ENCODE results near the gene MAN1C1. TPM values are rescaled to one million over a fixed set of nuclear protein-coding genes. Genes with fewer than 3 reads are reported as not detected.

The MAN1C1 gene
- total RNA-seq, 2 experiments from 2014 or later = 3.7 to 4.4 TPM

- CTCF ChIA-PET = interaction anchor here (1.1 to 1.5 kb wide), 3 partner anchors 20 to 102 kb away, joined by 3 read pairs; no protein-coding TSS in a partner anchor
- H3K36me3 Mint-ChIP-seq (ENCODE audit: low read depth) = peaks cover 3% of the 10 kb centered on the region
- H3K27ac Mint-ChIP-seq = no peak overlapping the region
- no peak for TF ChIP-seq CTCF (IDR thresholded peaks at IDR 0.05)
- no peak for DNase-seq
- peaks cover 19% of the 10 kb centered on the region for H3K4me1 Mint-ChIP-seq (ENCODE audit: low read depth)
- H3K4me3 Mint-ChIP-seq = no peak overlapping the region
- POLR2A ChIA-PET = interaction anchor here (1.4 to 1.6 kb wide), 2 partner anchors 14 to 33 kb away, joined by 4 to 5 read pairs; no protein-coding TSS in a partner anchor
- intact Hi-C loops (cut with micrococcal nuclease) = no loop called here
- no peaks in the 10 kb centered on the region for H3K9me3 Mint-ChIP-seq
- H3K27me3 Mint-ChIP-seq = no peaks in the 10 kb centered on the region
- ATAC-seq = no peak
These were observed 35.5 kb downstream of the MAN1C1 start for GRCh38 chr1:25651824-25652741.

GRCh38 chr1:25653558-25653957, 37.0 kb downstream of the MAN1C1 start:
- Mint-ChIP-seq H3K9me3 (no peaks in the 10 kb centered on the region), H3K4me1 (ENCODE audit: low read depth) (peaks cover 26% of the 10 kb centered on the region), H3K36me3 (ENCODE audit: low read depth) (peaks cover 3% of the 10 kb centered on the region), H3K27me3 (no peaks in the 10 kb centered on the region), H3K4me3 (no peak overlapping the region), H3K27ac (no peak overlapping the region)
- ChIA-PET POLR2A (interaction anchor here (0.8 kb wide), 1 partner anchor 1130 kb away, joined by 3 read pairs; no protein-coding TSS in a partner anchor), CTCF (interaction anchor here (1.2 kb wide), 1 partner anchor 19 kb away, joined by 3 read pairs; no protein-coding TSS in a partner anchor)
- TF ChIP-seq CTCF (IDR thresholded peaks at IDR 0.05) = no peak
- DNase-seq = no peak
- intact Hi-C loops (cut with micrococcal nuclease) = no loop called here
- no peak for ATAC-seq

- no peaks in the 10 kb centered on the region for H3K9me3 Mint-ChIP-seq
- ChIA-PET CTCF (no interaction called here), POLR2A (no interaction called here)
- DNase-seq = no peak
- intact Hi-C loops (cut with micrococcal nuclease) = no loop called here
- H3K36me3 Mint-ChIP-seq (ENCODE audit: low read depth) = peaks cover 3% of the 10 kb centered on the region
- no peaks in the 10 kb centered on the region for H3K27me3 Mint-ChIP-seq
- H3K4me3 Mint-ChIP-seq = no peak overlapping the region
- TF ChIP-seq CTCF (IDR thresholded peaks at IDR 0.05) = no peak
- H3K27ac Mint-ChIP-seq = no peak overlapping the region
- ATAC-seq = no peak
- H3K4me1 Mint-ChIP-seq (ENCODE audit: low read depth) = peaks cover 23% of the 10 kb centered on the region
These were observed 37.6 kb downstream of the MAN1C1 start for GRCh38 chr1:25654109-25654660.

GRCh38 chr1:25657121-25657882, 40.7 kb downstream of the MAN1C1 start:
- intact Hi-C loops (cut with micrococcal nuclease) = no loop called here
- no peak for TF ChIP-seq CTCF (IDR thresholded peaks at IDR 0.05)
- Mint-ChIP-seq H3K27ac (no peak overlapping the region), H3K4me3 (no peak overlapping the region), H3K9me3 (no peaks in the 10 kb centered on the region), H3K4me1 (ENCODE audit: low read depth) (peaks cover 32% of the 10 kb centered on the region), H3K36me3 (ENCODE audit: low read depth) (peaks cover 3% of the 10 kb centered on the region), H3K27me3 (no peaks in the 10 kb centered on the region)
- CTCF ChIA-PET = no interaction called here
- POLR2A ChIA-PET = interaction anchor here (0.7 to 1.4 kb wide), 3 partner anchors 10 to 35 kb away, joined by 3 to 4 read pairs (median 3); no protein-coding TSS in a partner anchor
- DNase-seq (peak; percentile 32), ATAC-seq (peak; percentile 73)
